Gastrocnemius medialis (tissue), 4 donors: Measurements from ENCODE around the gene SIRT5. TPM values are rescaled to one million over a fixed set of nuclear protein-coding genes. Genes with fewer than 3 reads are reported as not detected.

Experiments
- ATAC-seq, 2 donors: fragments of 150-250 bp; one replicate each; pipeline ENCODE4 v1.9.1; 2016
- DNase-seq, 2 donors: peaks; one replicate each; pipeline ENCODE4 v3.0.0-alpha.2; 2019
- H3K27ac ChIP-seq, 4 donors: fragments of 200-600 bp; sonication (generic); 1 replicate in 1 of 4; 2 replicates in 3 of 4; pipeline ENCODE4 v1.5.1; 2016 to 2018; ENCODE audit warnings: mild to moderate bottlenecking in 2 of 4, moderate library complexity in 1 of 4
- H3K27me3 ChIP-seq, 3 donors: fragments of 200-600 bp; sonication (generic) in 2 of 3; 1 replicate in 1 of 3; 2 replicates in 2 of 3; pipeline versions ENCODE4 v1.5.1 to v1.6.0; 2016 to 2019; ENCODE audit warnings: mild to moderate bottlenecking in 1 of 3, moderate library complexity in 1 of 3
- H3K36me3 ChIP-seq, 2 donors: fragments of 200-600 bp; sonication (generic) in 1 of 2; one replicate each; pipeline ENCODE4 v1.5.1; 2017 to 2018
- H3K4me1 ChIP-seq, 2 donors: fragments of 200-600 bp; sonication (generic) in 1 of 2; one replicate each; pipeline ENCODE4 v1.5.1; 2016 to 2017; ENCODE audit warnings: mild to moderate bottlenecking in 2 of 2
- H3K4me3 ChIP-seq, 4 donors: fragments of 200-600 bp; sonication (generic) in 3 of 4; 1 replicate in 1 of 4; 2 replicates in 3 of 4; pipeline ENCODE4 v1.5.1; 2016 to 2019; ENCODE audit warnings: mild to moderate bottlenecking in 2 of 4
- H3K9me3 ChIP-seq, 3 donors: fragments of 200-600 bp; sonication (generic) in 2 of 3; 1 replicate in 1 of 3; 2 replicates in 2 of 3; pipeline ENCODE4 v1.5.1; 2016 to 2019
- CTCF ChIP-seq, 5 experiments: fragments of 450-650 bp in 3 of 5; fragments of 200-600 bp in 2 of 5; sonication (generic) in 2 of 5; IDR thresholded peaks in 4 of 5; conservative IDR thresholded peaks in 1 of 5; 1 replicate in 4 of 5; 2 replicates in 1 of 5; pipeline ENCODE4 v1.5.1; 2016 to 2019; ENCODE audit warnings: antibody characterized with exemption in 5 of 5, mild to moderate bottlenecking in 3 of 5, moderate library complexity in 3 of 5
- POLR2A ChIP-seq, 2 donors: fragments of 450-650 bp; IDR thresholded peaks; one replicate each; pipeline ENCODE4 v1.6.1; 2017; ENCODE audit warnings: antibody characterized with exemption in 2 of 2, mild to moderate bottlenecking in 2 of 2, moderate library complexity in 2 of 2
- in situ Hi-C, 4 donors: fragments of 200-750 bp; cut with MboI; loops; one replicate each; pipeline versions ENCODE4 v1.15.0 to v1.8.0; 2017; ENCODE audit warnings: low sequenced_read_pairs in 4 of 4
- intact Hi-C: fragments of 100-400 bp; cut with DNase I; formaldehyde crosslinking; loops from one replicate; pipeline ENCODE4 v1.15.1; 2023; ENCODE audit warnings: low total_unique reads
- total RNA-seq, 4 donors: library from RNA; depleted of rRNA; stranded (reverse); fragments of >200 nt; gene quantifications; one replicate each; pipeline versions ENCODE4 v1.1.0 to v1.2.3, GENCODE V29; 2016

SIRT5 gene
- total RNA-seq, 4 donors from 2014 or later = 16.1 to 18.0 (median 17.0) TPM

GRCh38 chr6:13534536-13534935, 39.9 kb upstream of the SIRT5 start:
- no peaks in the 10 kb centered on the region for H3K27me3 ChIP-seq
- H3K4me3 ChIP-seq = no peak overlapping the region
- in situ Hi-C loops (loop anchor here in 3 of 4 donors (5.0 to 25.0 kb wide), 3 partner anchors 122 to 200 kb away; no protein-coding TSS in a partner anchor), intact Hi-C loops (no loop called here)
- no peak overlapping the region for H3K27ac ChIP-seq
- ATAC-seq (no peak), DNase-seq (no peak)
- no peaks in the 10 kb centered on the region for H3K9me3 ChIP-seq
- no peak for TF ChIP-seq CTCF (IDR thresholded peaks at IDR 0.05 in 4 of 5, conservative IDR thresholded peaks at IDR 0.05 in 1 of 5)
- no peak for TF ChIP-seq POLR2A (IDR thresholded peaks at IDR 0.05)
- no peaks in the 10 kb centered on the region for H3K36me3 ChIP-seq
- H3K4me1 ChIP-seq = peaks cover 0 to 3% of the 10 kb centered on the region in 2 donors

GRCh38 chr6:13535306-13535705, 39.1 kb upstream of the SIRT5 start:
- Histone ChIP-seq H3K27me3 (no peaks in the 10 kb centered on the region), H3K4me1 (peaks cover 0 to 3% of the 10 kb centered on the region in 2 donors), H3K27ac (no peak overlapping the region), H3K9me3 (no peaks in the 10 kb centered on the region), H3K36me3 (no peaks in the 10 kb centered on the region), H3K4me3 (no peak overlapping the region)
- intact Hi-C loops = no loop called here
- DNase-seq (no peak), ATAC-seq (no peak)
- no peak for TF ChIP-seq CTCF (IDR thresholded peaks at IDR 0.05 in 4 of 5, conservative IDR thresholded peaks at IDR 0.05 in 1 of 5)
- no peak for TF ChIP-seq POLR2A (IDR thresholded peaks at IDR 0.05)
- in situ Hi-C loops = loop anchor here in 2 of 4 donors (5.0 to 25.0 kb wide), 3 partner anchors 123 to 201 kb away; no protein-coding TSS in a partner anchor

- Histone ChIP-seq H3K27me3 (no peaks in the 10 kb centered on the region), H3K27ac (peak overlapping the region in 1 of 4 donors; percentile 33), H3K36me3 (no peaks in the 10 kb centered on the region), H3K4me3 (no peak overlapping the region), H3K9me3 (no peaks in the 10 kb centered on the region), H3K4me1 (peaks cover 0 to 3% of the 10 kb centered on the region in 2 donors)
- TF ChIP-seq CTCF (IDR thresholded peaks at IDR 0.05 in 4 of 5, conservative IDR thresholded peaks at IDR 0.05 in 1 of 5) (no peak), POLR2A (IDR thresholded peaks at IDR 0.05) (no peak)
- no peak for DNase-seq
- intact Hi-C loops (no loop called here), in situ Hi-C loops (loop anchor here in 2 of 4 donors (5.0 to 25.0 kb wide), 3 partner anchors 125 to 202 kb away; no protein-coding TSS in a partner anchor)
- no peak for ATAC-seq
Measured at GRCh38 chr6:13536796-13537526, 37.4 kb upstream of the SIRT5 start.

GRCh38 chr6:13537527-13537897, 36.9 kb upstream of the SIRT5 start:
- H3K9me3 ChIP-seq = no peaks in the 10 kb centered on the region
- H3K4me3 ChIP-seq = no peak overlapping the region
- intact Hi-C loops = no loop called here
- H3K4me1 ChIP-seq = peaks cover 0 to 3% of the 10 kb centered on the region in 2 donors
- H3K27ac ChIP-seq = peak overlapping the region in 2 of 4 donors; percentile 17 to 33
- no peaks in the 10 kb centered on the region for H3K27me3 ChIP-seq
- ATAC-seq = peak; percentile 37 to 59
- no peak for TF ChIP-seq POLR2A (IDR thresholded peaks at IDR 0.05)
- no peak for TF ChIP-seq CTCF (IDR thresholded peaks at IDR 0.05 in 4 of 5, conservative IDR thresholded peaks at IDR 0.05 in 1 of 5)
- in situ Hi-C loops = loop anchor here in 2 of 4 donors (5.0 to 25.0 kb wide), 3 partner anchors 125 to 203 kb away; no protein-coding TSS in a partner anchor
- H3K36me3 ChIP-seq = no peaks in the 10 kb centered on the region
- no peak for DNase-seq
